ENCODE data around the gene ACTMAP.

DNA sequence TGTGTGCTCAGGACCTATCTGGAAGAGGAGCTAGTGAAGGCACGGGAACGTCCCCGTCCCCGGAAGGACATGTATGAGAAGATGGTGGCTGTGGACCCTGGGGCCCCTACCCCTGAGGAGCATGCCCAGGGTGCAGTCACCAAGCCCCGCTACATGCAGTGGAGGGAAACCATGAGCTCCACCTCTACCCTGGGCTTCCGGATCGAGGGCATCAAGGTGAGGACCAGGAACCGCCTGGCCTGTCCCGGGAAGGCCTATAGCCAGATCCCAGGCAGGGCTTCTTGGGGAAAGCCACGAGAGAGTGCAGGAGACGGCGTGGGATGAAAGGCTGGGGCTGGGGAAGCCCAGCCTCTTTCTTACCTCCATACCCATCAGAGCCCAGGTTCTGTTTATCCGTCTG is 17.1 kb downstream of the ACTMAP start:
- TF ChIP-seq EZH2phosphoT487 (IDR thresholded peaks at IDR 0.05; ENCODE audit: low read depth, severe bottlenecking, unreplicated experiment): no peak
- no peak for TF ChIP-seq EZH2 (IDR thresholded peaks at IDR 0.05; ENCODE audit: borderline replicate concordance)
- TF ChIP-seq CTCF (IDR thresholded peaks at IDR 0.05; ENCODE audit: poor library complexity): no peak
